ENCODE data around the gene SLC10A3. TPM values are rescaled to one million over a fixed set of nuclear protein-coding genes. Genes with fewer than 3 reads are reported as not detected.

The SLC10A3 gene
- total and polyA plus RNA-seq, 2 donors from 2014 or later = 19.0 to 27.3 TPM

- Histone ChIP-seq H3K4me1 (ENCODE audit: control insufficient read depth in 2 of 3, insufficient read depth in 2 of 3, low read depth in 1 of 3, low read length in 3 of 3) (peaks cover 0 to 12% (median 4%) of the 10 kb centered on the region in 3 donors), H3K27me3 (ENCODE audit: control insufficient read depth, insufficient read depth, low read length) (no peaks in the 10 kb centered on the region), H3K9ac (ENCODE audit: low read length in 3 of 3) (no peak overlapping the region), H3K9me3 (ENCODE audit: control insufficient read depth in 2 of 3, insufficient read depth in 1 of 3, low read length in 3 of 3) (no peaks in the 10 kb centered on the region), H3K36me3 (ENCODE audit: control insufficient read depth in 2 of 3, insufficient read depth in 3 of 3, low read length in 3 of 3) (peaks cover 0 to 4% (median 3%) of the 10 kb centered on the region in 3 donors), H3K27ac (ENCODE audit: low read depth in 2 of 2, low read length in 2 of 2) (no peak overlapping the region), H3K4me3 (ENCODE audit: low read length in 3 of 3) (no peak overlapping the region)
- FAIRE-seq (no peak), DNase-seq (no peak)
- TF ChIP-seq, protein P1, sequence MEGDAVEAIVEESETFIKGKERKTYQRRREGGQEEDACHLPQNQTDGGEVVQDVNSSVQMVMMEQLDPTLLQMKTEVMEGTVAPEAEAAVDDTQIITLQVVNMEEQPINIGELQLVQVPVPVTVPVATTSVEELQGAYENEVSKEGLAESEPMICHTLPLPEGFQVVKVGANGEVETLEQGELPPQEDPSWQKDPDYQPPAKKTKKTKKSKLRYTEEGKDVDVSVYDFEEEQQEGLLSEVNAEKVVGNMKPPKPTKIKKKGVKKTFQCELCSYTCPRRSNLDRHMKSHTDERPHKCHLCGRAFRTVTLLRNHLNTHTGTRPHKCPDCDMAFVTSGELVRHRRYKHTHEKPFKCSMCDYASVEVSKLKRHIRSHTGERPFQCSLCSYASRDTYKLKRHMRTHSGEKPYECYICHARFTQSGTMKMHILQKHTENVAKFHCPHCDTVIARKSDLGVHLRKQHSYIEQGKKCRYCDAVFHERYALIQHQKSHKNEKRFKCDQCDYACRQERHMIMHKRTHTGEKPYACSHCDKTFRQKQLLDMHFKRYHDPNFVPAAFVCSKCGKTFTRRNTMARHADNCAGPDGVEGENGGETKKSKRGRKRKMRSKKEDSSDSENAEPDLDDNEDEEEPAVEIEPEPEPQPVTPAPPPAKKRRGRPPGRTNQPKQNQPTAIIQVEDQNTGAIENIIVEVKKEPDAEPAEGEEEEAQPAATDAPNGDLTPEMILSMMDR (IDR thresholded peaks at IDR 0.05; ENCODE audit: borderline replicate concordance, extremely low read depth, insufficient read depth) = no peak
- intact Hi-C loops (cut with DNase I) = no loop called here
Measured at GRCh38 chrX:154483325-154483724, 7.1 kb downstream of the SLC10A3 start.

DNA sequence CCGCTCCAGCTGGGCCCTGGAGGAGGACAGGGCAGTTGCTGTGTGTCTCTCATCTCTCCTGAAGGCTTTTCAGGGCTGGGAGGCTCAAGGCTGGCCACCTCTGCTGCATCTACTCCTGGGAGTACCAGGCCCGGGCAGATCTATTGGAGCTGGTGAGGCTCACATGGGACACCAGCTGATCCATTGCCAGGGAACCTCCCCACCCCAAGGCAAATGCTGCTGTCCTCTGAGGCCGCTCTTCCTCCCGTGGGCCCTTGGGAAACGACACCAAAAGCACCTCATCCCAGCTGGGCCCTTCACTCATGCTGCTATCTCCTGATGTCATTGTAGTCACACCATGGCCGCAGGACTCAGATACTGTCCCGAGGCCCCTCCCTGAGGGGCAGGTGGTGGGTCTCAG is 7.6 kb downstream of the SLC10A3 start:
- Histone ChIP-seq H3K9ac (ENCODE audit: low read length in 3 of 3) (no peak overlapping the region), H3K4me3 (ENCODE audit: low read length in 3 of 3) (no peak overlapping the region), H3K27ac (ENCODE audit: low read depth in 2 of 2, low read length in 2 of 2) (no peak overlapping the region), H3K9me3 (ENCODE audit: control insufficient read depth in 2 of 3, insufficient read depth in 1 of 3, low read length in 3 of 3) (no peaks in the 10 kb centered on the region), H3K4me1 (ENCODE audit: control insufficient read depth in 2 of 3, insufficient read depth in 2 of 3, low read depth in 1 of 3, low read length in 3 of 3) (peaks cover 0 to 16% (median 4%) of the 10 kb centered on the region in 3 donors), H3K36me3 (ENCODE audit: control insufficient read depth in 2 of 3, insufficient read depth in 3 of 3, low read length in 3 of 3) (peaks cover 0 to 4% (median 3%) of the 10 kb centered on the region in 3 donors), H3K27me3 (ENCODE audit: control insufficient read depth, insufficient read depth, low read length) (no peaks in the 10 kb centered on the region)
- DNase-seq (no peak), FAIRE-seq (no peak)
- TF ChIP-seq, protein P1 (IDR thresholded peaks at IDR 0.05; ENCODE audit: borderline replicate concordance, extremely low read depth, insufficient read depth) = no peak
- intact Hi-C loops (cut with DNase I) = no loop called here

DNA sequence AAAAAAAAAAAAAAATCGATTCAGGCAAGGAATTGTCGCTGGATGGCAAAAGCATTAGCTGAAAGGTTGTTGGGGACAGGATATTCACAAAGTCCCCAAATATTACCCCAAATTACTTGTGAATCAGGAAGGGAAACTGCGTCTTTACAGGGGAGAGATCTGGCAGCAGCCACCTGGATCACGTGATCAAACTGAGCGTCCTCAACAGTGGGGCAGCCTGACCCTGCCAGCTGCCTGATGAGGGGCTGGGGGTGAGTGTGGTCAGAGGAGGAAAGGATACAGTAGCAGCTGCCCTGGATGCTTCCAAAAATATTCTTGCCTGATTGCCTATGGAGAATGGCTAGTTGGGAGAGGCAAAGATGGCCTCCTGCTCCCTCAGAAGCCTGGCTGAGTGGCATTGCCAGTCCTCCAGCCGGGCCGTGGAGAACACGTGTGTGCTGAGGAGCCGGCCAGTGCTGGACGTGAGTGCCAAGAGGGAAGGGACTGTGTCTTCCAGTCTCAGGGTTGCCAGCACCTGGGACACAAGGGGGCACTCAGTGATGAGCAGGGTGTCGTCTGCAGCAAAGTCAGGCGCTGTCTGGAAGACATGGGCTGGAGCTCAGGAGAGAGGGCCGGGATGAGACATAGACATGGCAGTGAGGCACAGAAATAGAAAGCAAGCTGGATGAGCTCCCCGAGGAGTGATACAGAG is 8.4 kb downstream of the SLC10A3 start:
- H3K4me3 ChIP-seq (ENCODE audit: low read length in 3 of 3) = no peak overlapping the region
- no peaks in the 10 kb centered on the region for H3K27me3 ChIP-seq (ENCODE audit: control insufficient read depth, insufficient read depth, low read length)
- H3K9ac ChIP-seq (ENCODE audit: low read length in 3 of 3) = no peak overlapping the region
- peaks cover 0 to 4% (median 3%) of the 10 kb centered on the region in 3 donors for H3K36me3 ChIP-seq (ENCODE audit: control insufficient read depth in 2 of 3, insufficient read depth in 3 of 3, low read length in 3 of 3)
- no peaks in the 10 kb centered on the region for H3K9me3 ChIP-seq (ENCODE audit: control insufficient read depth in 2 of 3, insufficient read depth in 1 of 3, low read length in 3 of 3)
- H3K27ac ChIP-seq (ENCODE audit: low read depth in 2 of 2, low read length in 2 of 2) = no peak overlapping the region
- DNase-seq = no peak
- peaks cover 0 to 16% (median 4%) of the 10 kb centered on the region in 3 donors for H3K4me1 ChIP-seq (ENCODE audit: control insufficient read depth in 2 of 3, insufficient read depth in 2 of 3, low read depth in 1 of 3, low read length in 3 of 3)
- intact Hi-C loops (cut with DNase I) = no loop called here
- TF ChIP-seq, protein P1 (IDR thresholded peaks at IDR 0.05; ENCODE audit: borderline replicate concordance, extremely low read depth, insufficient read depth) = no peak
- FAIRE-seq = no peak
